Endothelial cell of umbilical vein (primary cell): ENCODE measurements around the gene ANAPC7.

Experiments used
- EZH2 ChIP-seq: IDR thresholded peaks from 2 replicates; pipeline ENCODE4 v1.6.1; 2012; ENCODE audit warnings: borderline replicate concordance, low read depth, mild to moderate bottlenecking, moderate library complexity, low read length, inconsistent platforms; ENCODE audit not compliant: severe bottlenecking
- FOS ChIP-seq: IDR thresholded peaks from 2 replicates; pipeline ENCODE4 v1.6.1; 2011; ENCODE audit warnings: mild to moderate bottlenecking, low read length, moderate library complexity, borderline replicate concordance; ENCODE audit not compliant: insufficient read depth
- GATA2 ChIP-seq: IDR thresholded peaks from 2 replicates; pipeline ENCODE4 v1.7.0; 2011; ENCODE audit warnings: low read depth, mild to moderate bottlenecking, moderate library complexity, mixed read lengths, low read length; ENCODE audit not compliant: insufficient read length, insufficient read depth
- JUN ChIP-seq: IDR thresholded peaks from 2 replicates; pipeline ENCODE4 v1.6.1; 2011; ENCODE audit warnings: borderline replicate concordance, low read depth; ENCODE audit not compliant: insufficient read length, insufficient read depth
- MYC ChIP-seq: IDR thresholded peaks from one replicate; pipeline ENCODE4 v1.6.1; 2011; ENCODE audit warnings: mild to moderate bottlenecking, low read depth, low read length
- POLR2A ChIP-seq: IDR thresholded peaks from 2 replicates; pipeline ENCODE4 v1.6.1; 2012; ENCODE audit warnings: low read depth, mild to moderate bottlenecking, control low read depth, low read length
- POLR2AphosphoS5 ChIP-seq: IDR thresholded peaks from 2 replicates; pipeline ENCODE4 v1.6.1; 2012; ENCODE audit warnings: low read depth, mild to moderate bottlenecking, control low read depth, low read length, moderate library complexity; ENCODE audit not compliant: insufficient read depth
- TF ChIP-seq, protein P1 (sequence below), 2 donors: IDR thresholded peaks; 1 replicate in 1 of 2; 2 replicates in 1 of 2; pipeline ENCODE4 v1.5.1; 2011; ENCODE audit warnings: low read length in 2 of 2, mild to moderate bottlenecking in 2 of 2, moderate library complexity in 2 of 2, control low read depth in 1 of 2, inconsistent platforms in 1 of 2, low read depth in 1 of 2; ENCODE audit not compliant: insufficient read depth in 1 of 2; ENCODE audit errors: extremely low read depth in 1 of 2
- TF ChIP-seq, protein P2 (sequence below): IDR thresholded peaks from 2 replicates; pipeline ENCODE4 v1.6.1; 2011; ENCODE audit not compliant: insufficient read depth, insufficient read length

DNA sequence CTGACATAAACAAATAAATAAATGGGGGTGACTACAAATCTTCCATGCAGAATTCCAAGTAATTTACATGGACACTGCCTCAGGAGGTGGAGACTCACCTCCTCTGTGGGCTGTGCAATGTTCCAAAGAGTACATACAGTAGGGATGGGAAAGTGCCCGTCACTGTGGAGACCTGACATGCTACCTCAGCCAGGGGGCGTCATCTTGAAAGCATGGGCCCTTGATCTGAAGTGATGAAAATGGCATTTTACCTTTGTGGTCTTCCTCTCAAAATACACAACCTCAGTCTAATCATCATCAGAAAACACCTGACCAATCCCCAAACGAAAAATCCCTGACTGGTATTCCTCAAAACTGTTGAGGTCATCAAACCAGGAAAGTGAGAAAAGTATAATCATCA lies 48.4 kb downstream of the ANAPC7 start:
- TF ChIP-seq, protein P1, sequence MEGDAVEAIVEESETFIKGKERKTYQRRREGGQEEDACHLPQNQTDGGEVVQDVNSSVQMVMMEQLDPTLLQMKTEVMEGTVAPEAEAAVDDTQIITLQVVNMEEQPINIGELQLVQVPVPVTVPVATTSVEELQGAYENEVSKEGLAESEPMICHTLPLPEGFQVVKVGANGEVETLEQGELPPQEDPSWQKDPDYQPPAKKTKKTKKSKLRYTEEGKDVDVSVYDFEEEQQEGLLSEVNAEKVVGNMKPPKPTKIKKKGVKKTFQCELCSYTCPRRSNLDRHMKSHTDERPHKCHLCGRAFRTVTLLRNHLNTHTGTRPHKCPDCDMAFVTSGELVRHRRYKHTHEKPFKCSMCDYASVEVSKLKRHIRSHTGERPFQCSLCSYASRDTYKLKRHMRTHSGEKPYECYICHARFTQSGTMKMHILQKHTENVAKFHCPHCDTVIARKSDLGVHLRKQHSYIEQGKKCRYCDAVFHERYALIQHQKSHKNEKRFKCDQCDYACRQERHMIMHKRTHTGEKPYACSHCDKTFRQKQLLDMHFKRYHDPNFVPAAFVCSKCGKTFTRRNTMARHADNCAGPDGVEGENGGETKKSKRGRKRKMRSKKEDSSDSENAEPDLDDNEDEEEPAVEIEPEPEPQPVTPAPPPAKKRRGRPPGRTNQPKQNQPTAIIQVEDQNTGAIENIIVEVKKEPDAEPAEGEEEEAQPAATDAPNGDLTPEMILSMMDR (IDR thresholded peaks at IDR 0.05; ENCODE audit: extremely low read depth in 1 of 2, insufficient read depth in 1 of 2, low read depth in 1 of 2, low read length in 2 of 2): peak; percentile 22 to 27
- TF ChIP-seq FOS (no peak), POLR2A (no peak), EZH2 (no peak), GATA2 (no peak), POLR2AphosphoS5 (no peak), JUN (no peak), MYC (no peak)
- TF ChIP-seq, protein P2, sequence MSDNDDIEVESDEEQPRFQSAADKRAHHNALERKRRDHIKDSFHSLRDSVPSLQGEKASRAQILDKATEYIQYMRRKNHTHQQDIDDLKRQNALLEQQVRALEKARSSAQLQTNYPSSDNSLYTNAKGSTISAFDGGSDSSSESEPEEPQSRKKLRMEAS: no peak
